Activated CD4-positive, CD25-positive, alpha-beta regulatory T cell treated with anti-CD3 and anti-CD28 coated beads, Interleukin-2, amount 50 U/mL, for 72 hours (primary cell): ENCODE data around the gene MAP1LC3B2.

ENCODE experiments used
- DNase-seq: peaks from one replicate; pipeline ENCODE4 v3.0.0; 2021

Gene MAP1LC3B2

GRCh38 chr12:116538076-116538591, 21.0 kb upstream of the MAP1LC3B2 start:
- no peak for DNase-seq

- no peak for DNase-seq
These were observed 20.4 kb upstream of the MAP1LC3B2 start for GRCh38 chr12:116538682-116539305.

- DNase-seq, result no peak
These were observed 19.8 kb upstream of the MAP1LC3B2 start for GRCh38 chr12:116539361-116539771.

- DNase-seq, result no peak
These were observed 19.2 kb upstream of the MAP1LC3B2 start for GRCh38 chr12:116539905-116540482.

- DNase-seq, result no peak
These were observed 18.5 kb upstream of the MAP1LC3B2 start for GRCh38 chr12:116540622-116541152.

GRCh38 chr12:116541547-116542344, 17.4 kb upstream of the MAP1LC3B2 start:
- no peak for DNase-seq

- DNase-seq, result no peak
These were observed 16.7 kb upstream of the MAP1LC3B2 start for GRCh38 chr12:116542345-116542956.

- no peak for DNase-seq
These were observed 14.5 kb upstream of the MAP1LC3B2 start for GRCh38 chr12:116544656-116545055.

- DNase-seq, result no peak
These were observed 14.0 kb upstream of the MAP1LC3B2 start for GRCh38 chr12:116545144-116545543.

- DNase-seq, result no peak
These were observed 13.2 kb upstream of the MAP1LC3B2 start for GRCh38 chr12:116545936-116546335.

- DNase-seq, result no peak
These were observed 11.2 kb upstream of the MAP1LC3B2 start for GRCh38 chr12:116547955-116548501.

- DNase-seq, result no peak
These were observed 9.2 kb upstream of the MAP1LC3B2 start for GRCh38 chr12:116549993-116550392.

GRCh38 chr12:116551151-116551550, 8.0 kb upstream of the MAP1LC3B2 start:
- no peak for DNase-seq

- DNase-seq, result no peak
These were observed 7.6 kb upstream of the MAP1LC3B2 start for GRCh38 chr12:116551619-116551951.

GRCh38 chr12:116551952-116552772, 7.0 kb upstream of the MAP1LC3B2 start:
- no peak for DNase-seq

GRCh38 chr12:116552773-116553373, 6.3 kb upstream of the MAP1LC3B2 start:
- DNase-seq, result no peak

- DNase-seq, result no peak
These were observed 2.7 kb upstream of the MAP1LC3B2 start for GRCh38 chr12:116556356-116556952.

GRCh38 chr12:116556964-116557698, 2.0 kb upstream of the MAP1LC3B2 start:
- no peak for DNase-seq

GRCh38 chr12:116558280-116559161, 660 bp upstream of the MAP1LC3B2 start:
- no peak for DNase-seq
